Pancreas (tissue), 10 donors: ENCODE measurements around the gene RERE. TPM values are rescaled to one million over a fixed set of nuclear protein-coding genes. Genes with fewer than 3 reads are reported as not detected.
"Not testable (repeated sequence)": the region's sequence is repeated elsewhere in the genome, so short reads cannot be mapped to it uniquely, and the experiment has no call there.

Source experiments
- ATAC-seq, 4 donors: fragments of 200-7000 bp; cut with Tn5 transposase; one replicate each; pipeline versions ENCODE4 v1.8.0 to v1.9.1; 2020; ENCODE audit warnings: mild to moderate bottlenecking in 4 of 4, moderate library complexity in 4 of 4
- DNase-seq, 6 donors: peaks; one replicate each; pipeline ENCODE4 v3.0.0-alpha.2; 2020
- FAIRE-seq: peaks from 2 replicates; lab custom pipeline; 2012; peaks lifted over from hg19 to GRCh38; lab: Jason Lieb, UNC
- H3K27ac ChIP-seq, 4 donors: fragments of 200-600 bp; sonication (generic); 1 replicate in 3 of 4; 2 replicates in 1 of 4; pipeline versions ENCODE4 v1.5.0 to v1.8.0; 2020
- H3K27me3 ChIP-seq, 4 donors: fragments of 200-600 bp; one replicate each; pipeline ENCODE4 v1.8.0; 2021
- H3K36me3 ChIP-seq, 3 donors: fragments of 200-600 bp; sonication (generic) in 1 of 3; one replicate each; pipeline versions ENCODE4 v1.5.0 to v1.8.0; 2020 to 2021
- H3K4me1 ChIP-seq, 3 donors: fragments of 200-600 bp; one replicate each; pipeline ENCODE4 v1.8.0; 2021
- H3K4me3 ChIP-seq, 4 donors: fragments of 200-600 bp; sonication (generic) in 2 of 4; one replicate each; pipeline versions ENCODE4 v1.5.0 to v1.8.0; 2020 to 2021
- H3K9me3 ChIP-seq, 4 donors: fragments of 200-600 bp; one replicate each; pipeline ENCODE4 v1.8.0; 2021
- CTCF ChIP-seq, 4 donors: fragments of 200-600 bp; sonication (generic) in 3 of 4; IDR thresholded peaks; one replicate each; pipeline versions ENCODE4 v1.5.0 to v1.8.0; 2021; ENCODE audit warnings: antibody characterized with exemption in 4 of 4
- WGBS, 2 donors: extraction: QIAGEN DNeasy Blood & Tissue Kit; methylation state at CpG; one replicate each; pipeline ENCODE4 v1.1.7; 2013; 5-methylcytosine and 5-hydroxymethylcytosine counted together
- intact Hi-C, 3 donors: fragments of 100-400 bp; cut with DNase I; formaldehyde crosslinking; loops; one replicate each; pipeline versions ENCODE4 v1.11.1 to v1.14.2; 2022
- polyA plus RNA-seq, 2 donors: library from polyadenylated mRNA; stranded (reverse); fragments of 200-250 nt; gene quantifications; one replicate each; pipeline ENCODE4 v1.2.3, GENCODE V29; 2013
- total RNA-seq, 6 donors: library from RNA; stranded (reverse); fragmentation: NEBNext Ultra II Directional in 4 of 6; extraction: Animal tissue kit (Norgen Biotek cat#: 25700) in 4 of 6; gene quantifications; one replicate each; pipeline versions ENCODE4 v1.2.1 to v1.2.4, GENCODE V29; 2021 to 2023
- donor health status: healthy with polysubstance abuse.
- donor health status: DM: no; HTN: no; CAD: no; lungs with moderate emphysema.
- donor health status: DM: no; HTN: no; CAD: no.
- donor health status: control.
- donor health status: control.
- donor health status: Bipolar disorder and iron deficiency.
- donor health status: DM: yes; HTN: yes; CAD: no.
- donor health status: DM: no; HTN: no; CAD: no.
- donor health status: DM: no; HTN: no; CAD: no.
- donor health status: DM: yes; HTN: yes; CAD: no.

Gene RERE
- total and polyA plus RNA-seq, 8 donors: 27.0 to 76.7 (median 50.7) TPM

GRCh38 chr1:8382608-8383505, 434.6 kb downstream of the RERE start:
- TF ChIP-seq CTCF (IDR thresholded peaks at IDR 0.05): no peak
- FAIRE-seq: no peak
- no peak for DNase-seq
- Histone ChIP-seq H3K27me3 (no peaks in the 10 kb centered on the region), H3K27ac (no peak overlapping the region), H3K36me3 (no peaks in the 10 kb centered on the region), H3K4me3 (no peak overlapping the region), H3K4me1 (peaks cover 10 to 31% (median 14%) of the 10 kb centered on the region in 3 donors), H3K9me3 (no peaks in the 10 kb centered on the region)
- 67 to 68% methylated on average over 15 of the region's 15 CpGs for WGBS, 2 donors
- no peak for ATAC-seq
- intact Hi-C loops: no loop called here

- Histone ChIP-seq H3K9me3 (no peaks in the 10 kb centered on the region), H3K4me1 (peaks cover 10 to 23% (median 14%) of the 10 kb centered on the region in 3 donors), H3K27ac (no peak overlapping the region), H3K4me3 (no peak overlapping the region), H3K27me3 (no peaks in the 10 kb centered on the region), H3K36me3 (no peaks in the 10 kb centered on the region)
- intact Hi-C loops: no loop called here
- 91 to 92% methylated on average over 9 of the region's 9 CpGs for WGBS, 2 donors
- no peak for TF ChIP-seq CTCF (IDR thresholded peaks at IDR 0.05)
- DNase-seq (no peak), FAIRE-seq (no peak), ATAC-seq (peak in 1 of 4 donors; percentile 16)
Measured at GRCh38 chr1:8382051-8382505, 435.4 kb downstream of the RERE start.

GRCh38 chr1:8381618-8382017, 435.8 kb downstream of the RERE start:
- FAIRE-seq: no peak
- ATAC-seq: no peak
- intact Hi-C loops: no loop called here
- Histone ChIP-seq H3K4me3 (no peak overlapping the region), H3K4me1 (peaks cover 10 to 21% (median 13%) of the 10 kb centered on the region in 3 donors), H3K27me3 (no peaks in the 10 kb centered on the region), H3K36me3 (no peaks in the 10 kb centered on the region), H3K9me3 (no peaks in the 10 kb centered on the region), H3K27ac (no peak overlapping the region)
- no peak for TF ChIP-seq CTCF (IDR thresholded peaks at IDR 0.05)
- DNase-seq: no peak
- WGBS, 2 donors: 74 to 78% methylated on average over 8 of the region's 8 CpGs

GRCh38 chr1:8380310-8380709, 437.1 kb downstream of the RERE start:
- H3K27me3 ChIP-seq, intact Hi-C loops, DNase-seq, H3K36me3 ChIP-seq, H3K9me3 ChIP-seq, FAIRE-seq, H3K27ac ChIP-seq, H3K4me3 ChIP-seq, ATAC-seq: not testable (repeated sequence)
- 81 to 84% methylated on average over 6 of the region's 6 CpGs for WGBS, 2 donors
- H3K4me1 ChIP-seq: peaks cover 7 to 21% (median 9%) of the 10 kb centered on the region in 3 donors

- ATAC-seq (no peak), FAIRE-seq (no peak), DNase-seq (no peak)
- Histone ChIP-seq H3K4me3 (no peak overlapping the region), H3K27me3 (no peaks in the 10 kb centered on the region), H3K36me3 (no peaks in the 10 kb centered on the region), H3K4me1 (peaks cover 5 to 21% (median 7%) of the 10 kb centered on the region in 3 donors), H3K9me3 (no peaks in the 10 kb centered on the region), H3K27ac (peak overlapping the region in 1 of 4 donors; percentile 12)
- intact Hi-C loops: no loop called here
- WGBS, 2 donors: 84 to 91% methylated on average over 14 of the region's 14 CpGs
- no peak for TF ChIP-seq CTCF (IDR thresholded peaks at IDR 0.05)
Measured at GRCh38 chr1:8379513-8380186, 437.8 kb downstream of the RERE start.
